CD4-positive, alpha-beta T cell treated with Interleukin-2 at 100 ng/mL for 4 hours (primary cell): ENCODE results near the gene OR2V2.
"Not testable (repeated sequence)": the region's sequence is repeated elsewhere in the genome, so short reads cannot be mapped to it uniquely, and the experiment has no call there.

ENCODE experiments used
- DNase-seq: peaks from one replicate; pipeline ENCODE4 v3.0.0-alpha.2; 2020; ENCODE audit warnings: low spot score

The OR2V2 gene, protein sequence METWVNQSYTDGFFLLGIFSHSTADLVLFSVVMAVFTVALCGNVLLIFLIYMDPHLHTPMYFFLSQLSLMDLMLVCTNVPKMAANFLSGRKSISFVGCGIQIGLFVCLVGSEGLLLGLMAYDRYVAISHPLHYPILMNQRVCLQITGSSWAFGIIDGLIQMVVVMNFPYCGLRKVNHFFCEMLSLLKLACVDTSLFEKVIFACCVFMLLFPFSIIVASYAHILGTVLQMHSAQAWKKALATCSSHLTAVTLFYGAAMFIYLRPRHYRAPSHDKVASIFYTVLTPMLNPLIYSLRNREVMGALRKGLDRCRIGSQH

DNA sequence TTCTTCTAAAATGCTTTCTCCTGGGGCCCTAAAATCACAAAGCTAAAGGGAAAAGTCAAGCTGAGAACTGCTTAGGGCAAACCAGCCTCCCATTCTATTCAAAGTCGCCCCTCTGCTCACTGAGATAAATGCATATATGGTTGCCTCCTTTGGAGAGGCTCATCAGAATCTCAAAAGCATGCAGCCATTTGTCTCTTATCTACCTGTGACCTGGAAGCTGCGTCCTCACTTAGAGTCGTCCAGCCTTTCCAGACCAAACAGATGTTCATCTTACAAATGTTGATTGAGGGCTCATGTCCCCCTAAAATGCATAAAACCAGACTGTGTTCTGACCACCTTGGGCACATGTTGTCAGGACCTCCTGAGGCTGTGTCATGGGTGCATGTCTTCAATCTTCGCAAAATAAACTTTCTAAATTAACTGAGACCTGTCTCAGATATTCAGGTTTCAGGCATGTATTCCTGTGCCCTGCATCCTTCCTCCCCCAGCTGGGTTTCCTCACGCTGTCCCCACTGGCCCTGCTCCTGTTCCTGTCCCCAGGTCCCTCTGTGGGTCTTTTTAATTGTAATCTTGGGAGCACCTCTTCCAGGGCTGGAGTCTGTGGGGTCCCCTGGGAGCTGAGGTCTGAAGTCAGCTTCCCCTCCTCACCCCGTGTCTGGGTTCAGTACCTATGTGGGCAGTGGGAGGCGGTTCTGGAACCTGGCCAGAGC is at the start of gene OR2V2:
TSS of gene OR2V2 (plus strand) at position 660 of the 710 bp plus-strand sequence. CDS start 7,357 bp downstream, outside the sequence.
- DNase-seq = not testable (repeated sequence)

DNA sequence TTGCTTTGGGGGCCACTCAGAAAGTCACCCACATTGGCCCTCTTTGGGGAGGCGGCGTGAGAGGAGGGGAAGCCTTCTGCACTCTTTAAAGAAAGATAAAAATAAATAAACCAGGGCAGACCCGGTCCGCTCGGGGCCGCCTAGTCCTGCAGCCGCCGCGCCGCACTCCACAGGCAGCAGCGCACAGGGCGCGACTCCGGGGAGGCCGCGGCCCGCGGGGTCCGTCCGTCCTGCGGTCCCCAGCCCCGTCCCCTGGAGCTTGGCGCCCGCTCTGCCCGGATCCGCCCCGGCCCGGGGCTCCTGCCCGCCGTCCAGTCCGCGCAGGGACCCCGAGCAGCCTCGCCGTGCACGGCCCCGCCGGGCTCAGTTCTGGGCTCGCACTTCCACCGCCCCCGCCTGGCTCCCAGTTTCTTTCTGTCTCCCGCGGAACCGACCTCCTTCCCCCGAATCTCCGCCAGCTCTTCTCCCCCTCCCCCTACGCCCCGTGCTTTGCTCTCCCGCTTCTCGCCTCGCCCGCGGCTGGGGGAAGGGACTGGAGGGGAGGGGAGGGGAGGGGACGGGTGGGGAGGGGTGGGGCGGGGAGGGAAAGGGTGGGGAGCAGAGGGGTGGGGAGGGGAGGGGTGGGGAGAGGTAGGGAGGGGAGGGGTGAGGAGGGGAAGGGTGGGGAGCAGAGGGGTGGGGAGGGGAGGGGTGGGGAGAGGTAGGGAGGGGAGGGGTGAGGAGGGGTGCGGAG is 49.5 kb upstream of the OR2V2 start:
- DNase-seq = not testable (repeated sequence)

DNA sequence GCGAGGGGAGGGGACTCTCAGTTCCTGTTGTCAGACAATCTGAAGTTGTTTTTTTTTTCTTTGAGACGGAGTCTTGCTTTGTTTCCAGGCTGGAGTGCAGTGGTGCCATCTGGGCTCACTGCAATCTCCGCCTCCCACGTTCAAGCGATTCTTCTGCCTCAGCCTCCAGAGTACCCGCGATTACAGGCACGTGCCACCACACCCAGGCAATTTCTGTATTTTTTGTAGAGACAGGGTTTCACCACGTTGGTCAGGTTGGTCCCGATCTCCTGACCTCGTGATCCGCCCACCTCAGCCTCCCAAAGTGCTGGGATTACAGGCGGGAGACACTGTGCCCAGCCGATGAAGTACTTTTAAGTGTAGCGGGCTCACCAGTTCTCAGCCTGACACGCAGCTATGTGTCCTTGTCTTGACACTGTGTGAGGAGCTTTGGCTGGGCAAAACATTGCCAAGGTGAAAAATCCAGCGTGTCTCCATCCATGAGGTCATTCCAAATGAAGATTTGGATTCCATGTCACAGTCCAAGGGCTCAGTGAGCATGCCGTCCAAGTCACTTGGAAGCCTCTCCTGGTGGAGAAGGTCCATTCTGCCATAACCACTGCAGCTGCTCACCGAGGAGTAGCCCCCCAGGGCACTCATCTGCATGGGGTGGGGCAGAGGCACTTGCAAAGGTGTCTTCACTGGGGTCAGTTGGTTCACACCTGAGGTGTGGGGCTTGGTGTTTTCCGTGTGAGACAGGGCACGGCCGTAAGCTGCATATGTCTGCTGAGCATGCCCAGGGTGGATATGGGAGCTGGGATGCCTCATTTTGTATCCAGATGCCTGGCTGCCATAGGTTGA is 48.4 kb upstream of the OR2V2 start:
- DNase-seq = no peak

DNA sequence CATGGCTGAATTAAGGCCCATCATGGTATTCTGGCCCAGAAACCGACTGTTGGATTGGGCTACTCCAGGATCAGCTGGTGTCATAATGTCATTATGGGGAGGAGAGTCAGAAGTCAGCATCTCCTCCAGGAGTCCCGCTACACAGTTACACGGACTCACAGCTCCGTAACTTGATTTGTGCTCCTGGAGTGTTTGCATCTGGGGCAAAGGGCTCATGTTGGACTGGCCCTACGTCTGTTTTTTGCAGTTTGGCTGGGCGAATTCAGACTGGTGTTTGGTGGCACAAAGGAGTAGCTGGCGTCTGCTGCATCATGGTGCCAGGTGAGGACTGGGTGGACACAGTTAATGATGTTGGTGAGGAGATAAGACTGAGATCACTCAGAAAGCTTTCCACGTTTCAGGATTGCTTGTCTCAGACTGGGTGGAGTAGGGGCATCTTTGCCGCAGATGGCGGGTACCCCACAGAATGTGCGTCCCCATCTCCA is 47.7 kb upstream of the OR2V2 start:
- no peak for DNase-seq

DNA sequence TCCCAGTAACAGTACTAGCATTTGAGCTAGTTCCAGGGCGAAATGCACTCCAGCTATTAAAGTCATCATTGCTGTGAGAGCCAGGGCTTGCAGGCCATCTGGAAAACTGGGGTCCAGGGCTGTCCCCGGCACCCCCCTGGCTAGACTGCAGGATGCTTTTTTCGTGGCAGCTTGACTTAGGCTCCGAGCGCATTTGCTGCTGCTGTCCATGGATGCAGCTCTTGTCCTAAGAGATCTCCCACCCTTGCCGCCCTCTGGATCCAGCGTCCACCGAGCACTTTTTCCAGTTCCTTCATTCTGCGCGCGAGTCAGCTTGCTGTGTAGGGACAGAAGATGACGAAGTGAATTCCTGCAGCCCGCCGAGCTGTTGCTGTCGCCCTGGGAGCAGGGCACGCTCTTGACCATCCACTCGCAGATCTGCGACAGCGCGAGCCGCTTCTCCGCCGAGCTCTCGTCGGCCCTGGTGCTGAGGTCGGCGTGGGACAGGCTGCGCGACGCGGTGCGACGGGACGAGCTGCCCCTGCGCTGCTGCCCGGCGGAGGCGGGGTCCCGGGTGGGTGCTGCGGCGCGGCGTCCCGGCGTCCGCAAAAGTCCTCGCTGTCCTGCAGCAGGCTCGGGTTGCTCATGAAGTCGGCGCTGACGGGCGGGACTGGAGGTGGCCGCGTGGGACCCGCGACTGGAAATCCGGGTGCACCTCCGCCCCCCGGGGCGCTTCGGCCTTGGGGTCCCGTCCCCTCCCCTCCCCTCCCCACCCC is 47.1 kb upstream of the OR2V2 start:
- no peak for DNase-seq

DNA sequence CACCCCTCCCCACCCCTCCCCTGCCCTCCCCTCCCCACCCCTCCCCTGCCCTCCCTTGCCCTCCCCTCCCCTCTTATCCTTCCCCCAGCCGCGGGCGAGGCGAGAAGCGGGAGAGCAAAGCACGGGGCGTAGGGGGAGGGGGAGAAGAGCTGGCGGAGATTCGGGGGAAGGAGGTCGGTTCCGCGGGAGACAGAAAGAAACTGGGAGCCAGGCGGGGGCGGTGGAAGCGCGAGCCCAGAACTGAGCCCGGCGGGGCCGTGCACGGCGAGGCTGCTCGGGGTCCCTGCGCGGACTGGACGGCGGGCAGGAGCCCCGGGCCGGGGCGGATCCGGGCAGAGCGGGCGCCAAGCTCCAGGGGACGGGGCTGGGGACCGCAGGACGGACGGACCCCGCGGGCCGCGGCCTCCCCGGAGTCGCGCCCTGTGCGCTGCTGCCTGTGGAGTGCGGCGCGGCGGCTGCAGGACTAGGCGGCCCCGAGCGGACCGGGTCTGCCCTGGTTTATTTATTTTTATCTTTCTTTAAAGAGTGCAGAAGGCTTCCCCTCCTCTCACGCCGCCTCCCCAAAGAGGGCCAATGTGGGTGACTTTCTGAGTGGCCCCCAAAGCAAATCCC is 46.2 kb upstream of the OR2V2 start:
- not testable (repeated sequence) for DNase-seq

DNA sequence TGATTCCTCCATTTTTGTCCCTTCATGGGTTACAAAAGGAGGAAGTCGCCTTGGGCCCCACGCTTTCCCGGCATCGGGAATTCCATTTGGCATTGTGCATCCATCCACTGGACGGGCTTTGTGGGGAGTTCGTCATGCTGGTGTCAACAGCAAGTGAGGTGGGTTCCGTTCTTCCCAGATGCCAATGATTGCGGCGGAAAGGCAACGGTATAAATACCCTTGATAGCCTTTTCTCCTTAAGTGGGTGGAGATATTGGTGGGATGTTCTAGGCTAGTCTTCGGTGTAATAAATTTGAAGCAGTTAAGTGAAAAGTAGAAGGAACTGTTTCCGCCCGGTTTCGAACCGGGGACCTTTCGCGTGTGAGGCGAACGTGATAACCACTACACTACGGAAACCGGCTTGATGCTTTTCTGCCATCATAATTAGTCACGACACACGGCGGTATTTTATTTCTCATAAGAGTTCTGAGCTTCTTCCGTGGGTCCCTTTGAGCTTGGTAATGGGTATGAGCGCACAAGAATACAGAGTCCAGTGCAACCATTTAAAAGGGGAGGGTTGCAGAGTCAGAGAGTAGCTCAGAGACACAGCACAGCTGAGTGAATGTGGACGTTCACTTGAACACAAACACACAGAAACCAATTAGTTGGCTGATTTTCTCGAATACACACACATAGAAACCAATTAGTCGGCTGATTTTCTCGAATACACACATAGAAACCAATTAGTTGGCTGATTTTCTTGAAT is 45.3 kb upstream of the OR2V2 start:
- DNase-seq = not testable (repeated sequence)

DNA sequence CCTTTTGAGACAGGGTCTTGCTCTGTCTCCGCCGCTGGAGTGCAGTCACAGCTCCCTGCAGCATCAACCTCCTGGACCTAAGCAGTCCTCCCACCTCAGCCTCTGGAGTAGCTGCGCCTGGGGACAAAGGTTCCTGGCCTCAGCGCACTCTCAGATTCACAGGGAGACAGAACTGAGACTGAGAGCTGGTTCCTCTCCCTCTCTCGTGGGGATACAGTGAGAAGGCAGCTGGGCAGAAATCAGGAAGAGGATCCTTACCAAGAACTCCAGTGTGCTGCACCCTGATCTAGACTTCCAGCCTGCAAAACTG is 43.2 kb upstream of the OR2V2 start:
- not testable (repeated sequence) for DNase-seq

DNA sequence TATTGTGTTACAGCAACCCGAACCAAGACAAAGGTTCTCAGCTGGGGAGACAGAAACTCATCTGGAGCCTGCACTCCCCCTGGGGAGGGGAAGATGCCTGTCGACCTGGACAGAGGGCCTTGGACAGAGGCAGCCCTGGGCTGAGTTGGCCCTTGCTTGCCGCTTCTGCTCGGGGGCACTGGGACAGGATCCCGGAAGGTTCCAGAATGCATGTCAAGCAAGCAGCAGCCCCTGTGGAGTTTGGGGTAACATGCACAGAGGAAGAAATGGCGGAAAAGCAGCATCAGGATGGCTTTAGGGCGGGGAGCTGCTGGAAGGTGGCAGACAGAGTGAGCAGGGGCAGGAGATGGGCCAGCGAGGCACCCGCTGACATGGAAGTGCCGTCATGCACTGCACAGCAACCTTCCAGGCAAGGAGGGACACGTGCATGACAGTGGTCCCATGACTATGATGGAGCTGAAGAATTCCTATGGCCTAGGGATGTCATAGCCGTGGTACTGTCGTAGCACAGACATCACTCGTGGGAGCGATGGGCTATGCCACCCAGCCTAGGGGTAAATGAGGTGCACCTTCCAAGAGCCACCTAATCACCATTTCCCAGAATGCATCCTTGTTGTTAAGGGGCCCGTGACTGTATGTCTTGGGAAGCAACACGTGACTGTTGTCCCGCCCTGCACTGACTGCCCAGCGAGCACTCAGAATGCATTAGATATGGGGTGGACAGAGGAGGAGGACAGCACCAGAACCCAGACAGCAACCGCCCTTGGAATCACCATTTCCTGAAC is 42.6 kb upstream of the OR2V2 start:
- DNase-seq = not testable (repeated sequence)

DNA sequence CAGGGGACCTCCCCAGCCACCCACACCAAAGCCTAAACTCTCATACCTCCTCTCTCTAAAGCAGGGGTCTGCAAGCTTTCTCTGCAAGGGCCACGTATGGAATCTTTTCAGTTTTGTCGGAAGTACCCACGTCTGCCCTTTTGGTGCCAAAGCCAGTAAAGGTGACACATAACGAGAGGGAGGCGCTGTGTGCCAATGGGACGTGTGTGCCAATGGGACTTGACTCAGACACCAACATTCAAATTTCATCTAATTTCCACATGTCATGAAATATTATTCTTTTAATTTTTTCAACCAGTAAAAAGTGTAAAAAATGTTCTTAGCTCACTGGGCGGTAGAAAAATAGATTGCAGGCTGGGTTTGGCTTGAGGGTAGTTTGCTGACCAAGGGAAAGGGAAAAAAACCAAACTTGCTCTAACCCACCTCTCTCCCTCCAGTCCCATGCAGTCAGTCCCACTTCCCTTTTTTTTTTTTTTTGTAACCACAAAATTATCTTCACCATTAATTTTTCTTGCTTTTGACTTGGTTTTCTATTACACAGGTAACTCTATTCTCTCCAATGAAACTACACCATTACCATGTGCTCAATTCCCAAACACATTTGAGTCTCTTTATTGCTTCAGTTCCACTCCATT is 41.9 kb upstream of the OR2V2 start:
- DNase-seq = no peak

DNA sequence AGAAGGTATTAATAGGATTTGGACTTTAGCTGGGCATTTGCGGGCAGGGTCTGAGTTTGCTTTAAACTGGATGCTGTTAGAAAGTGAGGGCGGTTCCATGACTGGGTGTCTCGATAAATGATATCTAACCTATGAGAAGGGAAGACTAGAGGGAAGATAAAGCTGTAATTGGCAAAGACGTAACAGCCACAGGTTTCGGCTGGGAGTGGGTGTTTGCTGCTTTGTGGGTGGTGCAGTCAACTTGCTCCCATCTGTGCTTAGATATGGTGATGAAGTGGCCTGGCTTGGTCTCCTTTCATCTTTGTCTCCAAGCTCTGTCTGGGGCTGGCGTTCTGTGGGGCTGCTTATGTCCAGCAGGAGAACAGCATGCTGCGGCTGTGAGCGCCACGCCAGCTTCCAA is 39.7 kb upstream of the OR2V2 start:
- no peak for DNase-seq

DNA sequence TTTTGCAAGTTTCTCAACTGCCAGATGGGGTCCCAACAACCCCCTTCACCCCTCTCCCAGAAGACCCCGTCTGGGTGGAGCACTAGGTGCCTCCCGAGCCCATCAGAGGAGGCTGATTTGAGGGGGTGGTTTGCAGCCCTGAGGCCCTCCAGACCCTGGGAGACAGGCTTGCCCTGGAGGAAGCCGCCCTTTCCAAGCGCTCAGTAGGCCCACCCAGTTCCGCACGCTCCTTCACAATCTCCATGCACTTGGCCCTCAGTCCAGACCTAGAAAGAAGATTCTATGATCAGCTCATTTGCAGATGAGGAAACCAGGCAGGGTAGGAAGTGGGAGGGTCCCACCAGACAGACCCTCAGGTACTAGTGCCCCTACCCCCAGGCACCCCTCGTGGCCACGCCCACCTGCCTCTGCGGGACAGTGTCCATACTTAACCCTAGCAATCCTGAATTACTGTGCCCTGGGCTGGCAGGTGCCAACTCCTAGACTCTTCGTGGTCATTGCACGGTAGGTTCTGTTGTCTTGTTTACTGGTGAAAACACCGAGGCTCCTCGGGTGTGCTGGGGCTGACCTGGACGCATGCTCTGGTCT is 38.7 kb upstream of the OR2V2 start:
- no peak for DNase-seq

DNA sequence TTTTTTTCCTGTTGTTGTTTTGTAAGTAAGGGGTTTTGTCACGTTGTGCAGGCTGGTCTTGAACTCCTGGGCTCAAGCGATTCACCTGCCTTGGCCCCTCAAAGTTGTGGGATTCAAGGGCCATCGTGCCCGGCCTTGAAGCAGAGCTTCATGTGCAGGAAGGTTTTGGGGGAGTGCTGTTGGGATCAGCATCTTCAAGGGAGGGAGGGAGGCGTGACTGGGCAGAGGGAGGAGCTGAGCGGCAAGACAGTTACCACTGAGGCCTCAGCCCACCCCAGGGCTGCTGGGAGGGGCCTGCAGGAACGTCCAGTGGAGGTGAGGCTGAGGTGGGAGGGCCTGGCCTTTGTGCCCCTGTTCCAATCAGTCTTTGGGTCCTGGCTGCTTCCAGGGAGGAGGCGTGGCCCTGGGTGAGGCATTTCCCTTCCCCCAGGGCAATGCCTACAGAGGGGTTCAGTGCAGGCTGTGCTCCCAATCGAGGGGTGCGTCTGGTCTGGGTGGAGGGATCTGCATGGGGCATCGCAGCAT is 37.8 kb upstream of the OR2V2 start:
- no peak for DNase-seq

DNA sequence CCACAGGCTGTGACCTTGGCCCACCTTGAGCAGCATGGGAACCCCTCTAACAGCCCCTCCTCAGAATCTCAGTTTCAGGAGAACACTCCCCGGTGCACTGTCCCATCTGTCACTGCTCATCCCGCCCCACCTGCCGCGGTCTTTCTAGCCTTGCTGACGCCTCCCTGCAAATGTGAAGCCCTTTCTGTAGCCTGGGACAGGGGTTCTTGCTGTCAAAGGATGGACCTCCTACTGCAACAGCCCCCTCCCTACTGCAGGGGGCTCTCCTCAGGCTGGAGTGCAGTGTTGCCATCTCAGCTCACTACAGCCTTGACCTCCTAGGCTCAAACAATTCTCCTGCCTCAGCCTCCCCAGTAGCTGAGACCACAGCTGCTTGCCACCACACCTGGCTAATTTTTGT is 36.4 kb upstream of the OR2V2 start:
- no peak for DNase-seq

DNA sequence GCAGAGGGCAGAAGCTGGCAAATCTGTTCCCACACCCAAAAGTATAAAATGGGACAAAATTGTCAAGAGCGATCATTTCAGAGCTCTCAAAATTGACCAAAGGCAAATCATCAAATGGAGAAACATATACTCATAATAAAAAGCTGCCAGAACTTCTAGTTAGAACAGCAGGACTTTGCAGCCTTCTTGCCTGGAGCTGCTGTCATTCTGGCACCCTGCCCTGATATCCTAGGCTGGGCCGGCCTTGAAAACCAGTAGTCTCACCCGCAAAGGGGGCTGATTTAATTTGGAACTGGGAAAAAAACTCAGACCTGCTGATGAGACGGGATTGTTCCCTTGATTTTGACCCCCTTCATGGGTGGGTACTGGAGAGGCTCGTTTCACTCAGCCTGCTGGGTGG is 34.9 kb upstream of the OR2V2 start:
- no peak for DNase-seq

DNA sequence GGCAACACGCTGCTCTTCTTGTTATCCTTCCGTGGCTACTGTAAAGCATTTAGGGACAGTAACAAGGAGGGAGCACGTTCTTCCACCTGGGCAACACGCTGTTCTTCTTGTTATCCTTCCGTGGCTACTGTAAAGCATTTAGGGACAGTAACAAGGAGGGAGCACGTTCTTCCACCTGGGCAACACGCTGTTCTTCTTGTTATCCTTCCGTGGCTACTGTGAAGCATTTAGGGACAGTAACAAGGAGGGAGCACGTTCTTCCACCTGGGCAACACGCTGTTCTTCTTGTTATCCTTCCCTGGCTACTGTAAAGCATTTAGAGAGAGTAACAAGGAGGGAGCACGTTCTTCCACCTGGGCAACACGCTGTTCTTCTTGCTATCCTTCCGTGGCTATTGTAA is 33.8 kb upstream of the OR2V2 start:
- not testable (repeated sequence) for DNase-seq

DNA sequence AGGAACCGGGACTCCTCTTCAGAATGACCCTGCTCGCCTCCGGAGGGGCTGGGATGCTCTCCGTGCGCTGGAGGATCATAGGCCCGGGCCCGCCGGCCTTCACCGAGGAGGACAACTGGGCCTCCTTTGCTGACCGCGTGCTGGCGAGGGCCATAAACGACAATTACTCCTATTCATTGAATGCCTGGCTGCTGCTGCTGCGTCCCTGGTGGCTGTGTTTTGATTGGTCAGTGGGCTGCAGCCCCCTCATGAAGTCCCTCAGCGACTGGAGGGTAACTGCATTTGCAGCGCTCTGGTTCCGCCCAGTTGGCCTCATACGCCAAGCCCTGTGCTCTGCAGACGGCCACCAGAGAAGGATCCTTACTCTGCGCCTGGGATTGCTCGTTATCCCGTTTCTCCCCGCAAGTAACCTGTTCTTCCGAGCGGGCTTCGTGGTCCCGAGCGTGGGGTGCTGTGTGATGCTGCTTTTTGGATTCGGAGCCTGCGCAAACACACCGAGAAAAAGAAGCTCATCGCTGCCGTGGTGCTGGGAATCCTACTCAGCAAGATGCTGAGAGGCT is 33.0 kb upstream of the OR2V2 start:
- no peak for DNase-seq
